Measurements from ENCODE around the gene NFIC.

The NFIC gene

GRCh38 chr19:3454656-3455392 lies 88.4 kb downstream of the NFIC start:
- DNase-seq: no peak

GRCh38 chr19:3455393-3455955 lies 89.1 kb downstream of the NFIC start:
- DNase-seq: no peak

GRCh38 chr19:3455960-3456601 lies 89.7 kb downstream of the NFIC start:
- DNase-seq: no peak

- DNase-seq: no peak
These were observed 90.6 kb downstream of the NFIC start for GRCh38 chr19:3456925-3457527.

- DNase-seq: no peak
These were observed 91.3 kb downstream of the NFIC start for GRCh38 chr19:3457528-3458228.

- no peak for DNase-seq
These were observed 92.1 kb downstream of the NFIC start for GRCh38 chr19:3458229-3459088.

GRCh38 chr19:3459089-3459881 lies 92.9 kb downstream of the NFIC start:
- no peak for DNase-seq

GRCh38 chr19:3459965-3460582 lies 93.7 kb downstream of the NFIC start:
- no peak for DNase-seq

- DNase-seq: no peak
These were observed 96.8 kb downstream of the NFIC start for GRCh38 chr19:3462991-3463713.

GRCh38 chr19:3463714-3464586 lies 97.6 kb downstream of the NFIC start:
- no peak for DNase-seq

- no peak for DNase-seq
These were observed 98.3 kb downstream of the NFIC start for GRCh38 chr19:3464587-3465235.

- DNase-seq: no peak
These were observed 99.2 kb downstream of the NFIC start for GRCh38 chr19:3465552-3465951.

- DNase-seq: no peak
These were observed 100.3 kb downstream of the NFIC start for GRCh38 chr19:3466635-3467034.

- DNase-seq: no peak
These were observed 101.2 kb downstream of the NFIC start for GRCh38 chr19:3467437-3468198.

GRCh38 chr19:3468211-3468610 lies 101.8 kb downstream of the NFIC start:
- DNase-seq: no peak

GRCh38 chr19:3469638-3470499 lies 103.5 kb downstream of the NFIC start:
- no peak for DNase-seq
